ENCODE data around the gene NUP188. TPM values are rescaled to one million over a fixed set of nuclear protein-coding genes. Genes with fewer than 3 reads are reported as not detected.
A peak's percentile ranks its signal among the peaks of the same experiment; 100 is the strongest.

NUP188 gene
- total and polyA plus RNA-seq, 2 of the 4 experiments (the other 2 are of a cell fraction): 53.0 to 59.1 TPM

DNA sequence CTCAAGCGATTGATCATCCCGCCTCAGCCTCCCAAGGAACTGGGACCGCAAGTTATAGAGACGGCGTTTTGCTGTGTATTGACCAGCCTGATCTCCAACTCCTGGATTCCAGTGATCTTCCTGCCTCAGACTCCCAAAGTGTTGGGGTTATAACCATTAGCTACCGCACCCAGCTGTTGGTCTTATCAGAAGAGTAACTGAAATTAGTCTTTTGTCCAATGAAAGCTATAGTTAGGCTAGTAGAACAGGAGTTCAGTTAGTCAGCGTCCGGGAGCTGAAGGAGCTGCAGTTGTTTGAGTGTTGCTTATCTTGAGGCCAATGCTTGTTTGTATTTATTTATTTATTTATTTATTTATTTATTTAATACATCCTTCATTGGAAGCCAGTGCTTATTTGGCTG lies 85.7 kb downstream of the NUP188 start:
- Histone ChIP-seq H3K36me3 (ENCODE audit: control insufficient read depth, insufficient read depth, low read length) (no peaks in the 10 kb centered on the region), H3K9ac (ENCODE audit: low read depth, low read length) (no peak overlapping the region), H3K9me3 (ENCODE audit: control insufficient read depth, insufficient read depth, low read length) (no peaks in the 10 kb centered on the region), H2AFZ (replicated peaks; ENCODE audit: low read length, poor library complexity) (peak overlapping the region; percentile 7), H3K4ac (ENCODE audit: low read depth, low read length) (no peak overlapping the region), H3K9me1 (ENCODE audit: insufficient read depth, low read length) (0 out of 2 replicates have a peak, but pooled peaks cover 10% of the 10 kb centered on the region), H3K27ac (ENCODE audit: insufficient read depth, low read length) (no peak overlapping the region), H2BK5ac (ENCODE audit: low read depth, low read length, poor library complexity, severe bottlenecking) (no peak overlapping the region), H3K79me1 (ENCODE audit: low read depth in 1 of 2, low read length in 2 of 2) (peaks cover 11 to 17% of the 10 kb centered on the region in 2 experiments; a peak in 3 of 4 replicates), H3K14ac (replicated peaks; ENCODE audit: low read depth, low read length) (no peak overlapping the region), H3K4me1 (ENCODE audit: control insufficient read depth, insufficient read depth, low read length) (peaks cover 13% of the 10 kb centered on the region), H3K56ac (ENCODE audit: extremely low read depth, insufficient read depth, low read length) (no peak overlapping the region), H4K5ac (ENCODE audit: low read depth, low read length) (no peak overlapping the region), H3K4me3 (ENCODE audit: insufficient read depth, low read depth, low read length) (no peak overlapping the region), H3K4me2 (ENCODE audit: low read depth, low read length) (no peak overlapping the region), H4K8ac (ENCODE audit: low read depth in 2 of 2, low read length in 2 of 2) (no peak overlapping the region), H4K91ac (ENCODE audit: insufficient read depth, low read depth, low read length) (no peak overlapping the region), H4K20me1 (ENCODE audit: insufficient read depth, low read length) (peaks cover 11% of the 10 kb centered on the region), H2AK5ac (ENCODE audit: low read depth, low read length) (no peak overlapping the region), H2BK15ac (ENCODE audit: low read depth, low read length) (no peak overlapping the region), H3K18ac (ENCODE audit: low read depth, low read length) (no peak overlapping the region), H3K23ac (ENCODE audit: low read depth, low read length) (no peak overlapping the region), H2BK20ac (ENCODE audit: low read depth, low read length) (no peak overlapping the region), H2BK120ac (ENCODE audit: low read depth, low read length) (no peak overlapping the region), H3K27me3 (ENCODE audit: control insufficient read depth, insufficient read depth, low read length) (no peaks in the 10 kb centered on the region), H2AK9ac (replicated peaks; ENCODE audit: low read depth, low read length, poor library complexity) (no peak overlapping the region)
- TF ChIP-seq NFE2L2 (IDR thresholded peaks at IDR 0.05; ENCODE audit: low read depth, low read length) (no peak), RAD21 (IDR thresholded peaks at IDR 0.05; ENCODE audit: low read length) (no peak), SMC3 (IDR thresholded peaks at IDR 0.05; ENCODE audit: low read depth, low read length) (no peak), CHD1 (IDR thresholded peaks at IDR 0.05; ENCODE audit: low read depth, low read length) (no peak), FOS (IDR thresholded peaks at IDR 0.05; ENCODE audit: low read depth, low read length) (no peak), RCOR1 (IDR thresholded peaks at IDR 0.05; ENCODE audit: insufficient replicate concordance, low read length) (no peak), MXI1 (IDR thresholded peaks at IDR 0.05; ENCODE audit: borderline replicate concordance, low read depth, low read length) (no peak), BHLHE40 (IDR thresholded peaks at IDR 0.05; ENCODE audit: low read depth, low read length) (no peak), MAFK (IDR thresholded peaks at IDR 0.05; ENCODE audit: low read depth, low read length) (no peak), CEBPB (IDR thresholded peaks at IDR 0.05; ENCODE audit: low read depth, low read length) (no peak), MAZ (IDR thresholded peaks at IDR 0.05; ENCODE audit: borderline replicate concordance, low read depth, low read length) (no peak)
- TF ChIP-seq, protein P1, sequence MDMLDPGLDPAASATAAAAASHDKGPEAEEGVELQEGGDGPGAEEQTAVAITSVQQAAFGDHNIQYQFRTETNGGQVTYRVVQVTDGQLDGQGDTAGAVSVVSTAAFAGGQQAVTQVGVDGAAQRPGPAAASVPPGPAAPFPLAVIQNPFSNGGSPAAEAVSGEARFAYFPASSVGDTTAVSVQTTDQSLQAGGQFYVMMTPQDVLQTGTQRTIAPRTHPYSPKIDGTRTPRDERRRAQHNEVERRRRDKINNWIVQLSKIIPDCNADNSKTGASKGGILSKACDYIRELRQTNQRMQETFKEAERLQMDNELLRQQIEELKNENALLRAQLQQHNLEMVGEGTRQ (IDR thresholded peaks at IDR 0.05; ENCODE audit: low read depth, low read length): no peak
- TF ChIP-seq, protein P2, sequence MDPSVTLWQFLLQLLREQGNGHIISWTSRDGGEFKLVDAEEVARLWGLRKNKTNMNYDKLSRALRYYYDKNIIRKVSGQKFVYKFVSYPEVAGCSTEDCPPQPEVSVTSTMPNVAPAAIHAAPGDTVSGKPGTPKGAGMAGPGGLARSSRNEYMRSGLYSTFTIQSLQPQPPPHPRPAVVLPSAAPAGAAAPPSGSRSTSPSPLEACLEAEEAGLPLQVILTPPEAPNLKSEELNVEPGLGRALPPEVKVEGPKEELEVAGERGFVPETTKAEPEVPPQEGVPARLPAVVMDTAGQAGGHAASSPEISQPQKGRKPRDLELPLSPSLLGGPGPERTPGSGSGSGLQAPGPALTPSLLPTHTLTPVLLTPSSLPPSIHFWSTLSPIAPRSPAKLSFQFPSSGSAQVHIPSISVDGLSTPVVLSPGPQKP (IDR thresholded peaks at IDR 0.05; ENCODE audit: borderline replicate concordance, low read depth, low read length): no peak
- TF ChIP-seq, protein P3, sequence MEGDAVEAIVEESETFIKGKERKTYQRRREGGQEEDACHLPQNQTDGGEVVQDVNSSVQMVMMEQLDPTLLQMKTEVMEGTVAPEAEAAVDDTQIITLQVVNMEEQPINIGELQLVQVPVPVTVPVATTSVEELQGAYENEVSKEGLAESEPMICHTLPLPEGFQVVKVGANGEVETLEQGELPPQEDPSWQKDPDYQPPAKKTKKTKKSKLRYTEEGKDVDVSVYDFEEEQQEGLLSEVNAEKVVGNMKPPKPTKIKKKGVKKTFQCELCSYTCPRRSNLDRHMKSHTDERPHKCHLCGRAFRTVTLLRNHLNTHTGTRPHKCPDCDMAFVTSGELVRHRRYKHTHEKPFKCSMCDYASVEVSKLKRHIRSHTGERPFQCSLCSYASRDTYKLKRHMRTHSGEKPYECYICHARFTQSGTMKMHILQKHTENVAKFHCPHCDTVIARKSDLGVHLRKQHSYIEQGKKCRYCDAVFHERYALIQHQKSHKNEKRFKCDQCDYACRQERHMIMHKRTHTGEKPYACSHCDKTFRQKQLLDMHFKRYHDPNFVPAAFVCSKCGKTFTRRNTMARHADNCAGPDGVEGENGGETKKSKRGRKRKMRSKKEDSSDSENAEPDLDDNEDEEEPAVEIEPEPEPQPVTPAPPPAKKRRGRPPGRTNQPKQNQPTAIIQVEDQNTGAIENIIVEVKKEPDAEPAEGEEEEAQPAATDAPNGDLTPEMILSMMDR (conservative IDR thresholded peaks at IDR 0.05; ENCODE audit: low read depth, low read length): no peak
- ATAC-seq (ENCODE audit: low read depth) (no peak), DNase-seq (no peak)
- intact Hi-C loops (cut with micrococcal nuclease) (no loop called here), in situ Hi-C loops (cut with MboI; ENCODE audit: low sequenced_read_pairs) (no loop called here), dilution Hi-C loops (cut with HindIII; ENCODE audit: low sequenced_read_pairs, unreplicated experiment) (no loop called here)
- ChIA-PET CTCF (no interaction called here), POLR2A (ENCODE audit: unreplicated experiment) (no interaction called here)
- BruUV-seq (replicated peaks): no TSS peak
- 82% methylated on average over 2 of the region's 8 CpGs; no CpG with 5 or more reads in 1 of the 2 experiments for WGBS, 2 experiments (ENCODE audit: extremely low coverage in 2 of 2, insufficient read length in 1 of 2)
